ENCODE results near the gene STAG1. TPM values are rescaled to one million over a fixed set of nuclear protein-coding genes. Genes with fewer than 3 reads are reported as not detected.

STAG1 gene
- 5.8 and 6.5 TPM in 2 replicates for polyA plus RNA-seq

DNA sequence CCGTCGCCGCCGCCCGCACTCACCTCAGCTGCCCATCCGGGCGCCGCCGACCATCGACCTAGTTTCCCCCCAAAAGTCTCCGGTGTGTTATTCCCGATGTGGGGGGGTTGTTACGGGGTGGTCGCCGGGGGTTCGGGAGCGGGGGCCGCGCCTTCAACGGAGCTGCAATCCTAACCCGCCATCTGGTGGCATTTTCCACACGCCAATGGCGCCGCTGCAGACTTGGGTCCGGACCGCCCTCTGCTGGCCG, at the start of gene STAG1:
Gene STAG1, minus strand, starts transcription at position 207 of the 250 bp plus-strand sequence. CDS start 121,480 bp downstream, outside the sequence.

Other genes with a start within 250 kb of the STAG1 start
- gene SLC35G2, start 66.7 kb upstream of the STAG1 start, polyA plus RNA-seq, result 115 and 122 TPM in 2 replicates
- 32.6 and 50.4 TPM in 2 replicates for gene NCK1, start 109.8 kb upstream of the STAG1 start, polyA plus RNA-seq
- gene IL20RB, start 205.6 kb upstream of the STAG1 start, polyA plus RNA-seq, result not detected in 2 replicates